C4-2B (cell line): ENCODE results near the gene TEX29.

Experiments
- H3K27ac ChIP-seq: fragments of 450-650 bp; 2 replicates; pipeline ENCODE4 v1.5.1; 2017
- ZFX ChIP-seq: fragments of 450-650 bp; IDR thresholded peaks from 2 replicates; pipeline ENCODE4 v1.6.1; 2017
- TF ChIP-seq, protein P1 (sequence below): fragments of 450-650 bp; conservative IDR thresholded peaks from 2 replicates; pipeline ENCODE4 v1.5.1; 2017; ENCODE audit warnings: mild to moderate bottlenecking

Gene TEX29

DNA sequence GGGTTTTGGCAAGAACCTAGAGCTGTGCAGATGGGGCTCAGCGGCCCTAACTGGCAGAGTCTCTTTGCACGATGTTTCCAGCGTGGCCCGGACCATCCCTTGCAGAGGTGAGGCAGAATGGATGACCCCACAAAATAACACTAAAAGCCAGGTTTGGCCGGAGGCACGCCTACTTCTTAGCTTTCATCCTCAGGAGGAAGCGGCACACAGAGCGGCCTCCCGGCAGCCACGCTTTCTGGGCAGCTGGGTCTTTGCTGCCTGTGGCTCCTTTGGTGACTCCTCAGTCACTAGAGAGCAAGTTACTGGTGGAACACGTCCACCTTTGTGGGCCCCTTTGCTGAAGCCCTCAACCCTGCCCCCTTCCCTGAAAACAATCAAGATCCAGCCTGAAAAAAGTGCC is 25.2 kb downstream of the TEX29 start:
- no peak for TF ChIP-seq ZFX
- TF ChIP-seq, protein P1, sequence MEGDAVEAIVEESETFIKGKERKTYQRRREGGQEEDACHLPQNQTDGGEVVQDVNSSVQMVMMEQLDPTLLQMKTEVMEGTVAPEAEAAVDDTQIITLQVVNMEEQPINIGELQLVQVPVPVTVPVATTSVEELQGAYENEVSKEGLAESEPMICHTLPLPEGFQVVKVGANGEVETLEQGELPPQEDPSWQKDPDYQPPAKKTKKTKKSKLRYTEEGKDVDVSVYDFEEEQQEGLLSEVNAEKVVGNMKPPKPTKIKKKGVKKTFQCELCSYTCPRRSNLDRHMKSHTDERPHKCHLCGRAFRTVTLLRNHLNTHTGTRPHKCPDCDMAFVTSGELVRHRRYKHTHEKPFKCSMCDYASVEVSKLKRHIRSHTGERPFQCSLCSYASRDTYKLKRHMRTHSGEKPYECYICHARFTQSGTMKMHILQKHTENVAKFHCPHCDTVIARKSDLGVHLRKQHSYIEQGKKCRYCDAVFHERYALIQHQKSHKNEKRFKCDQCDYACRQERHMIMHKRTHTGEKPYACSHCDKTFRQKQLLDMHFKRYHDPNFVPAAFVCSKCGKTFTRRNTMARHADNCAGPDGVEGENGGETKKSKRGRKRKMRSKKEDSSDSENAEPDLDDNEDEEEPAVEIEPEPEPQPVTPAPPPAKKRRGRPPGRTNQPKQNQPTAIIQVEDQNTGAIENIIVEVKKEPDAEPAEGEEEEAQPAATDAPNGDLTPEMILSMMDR, result no peak
- no peak overlapping the region for H3K27ac ChIP-seq

DNA sequence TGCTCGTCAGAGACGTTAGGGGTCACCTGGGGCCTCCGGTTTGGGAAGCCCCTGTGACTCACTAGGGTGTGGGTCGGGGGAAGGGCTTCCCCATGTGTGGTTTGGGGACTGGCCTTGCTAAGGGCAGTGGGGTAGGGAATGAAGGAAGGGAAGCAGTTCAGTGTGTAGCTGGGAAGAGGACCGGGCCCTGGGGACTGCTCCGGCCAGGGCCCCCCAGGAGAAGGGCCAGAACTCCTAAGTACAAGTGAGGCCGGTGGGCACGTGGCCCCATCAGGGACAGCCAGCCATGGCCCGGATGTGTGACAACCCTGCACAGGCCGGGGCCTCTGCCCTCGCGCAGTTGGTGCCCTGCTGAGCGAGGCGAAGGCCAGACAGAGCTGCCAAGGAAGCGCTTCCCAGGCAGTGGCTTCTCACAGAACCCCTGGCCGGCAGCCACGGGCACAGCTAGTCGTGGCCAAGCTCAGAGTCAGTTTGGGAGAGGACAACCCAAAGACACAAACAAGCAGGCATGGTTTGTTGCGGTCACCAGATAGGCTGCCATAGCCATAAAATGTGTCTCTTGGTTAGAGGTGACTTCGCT is 25.7 kb downstream of the TEX29 start:
- TF ChIP-seq, protein P1, result no peak
- no peak for TF ChIP-seq ZFX
- H3K27ac ChIP-seq, result no peak overlapping the region

GRCh38 chr13:111347438-111347837 is 27.0 kb downstream of the TEX29 start:
- TF ChIP-seq ZFX, result no peak
- TF ChIP-seq, protein P1, result no peak
- no peak overlapping the region for H3K27ac ChIP-seq

DNA sequence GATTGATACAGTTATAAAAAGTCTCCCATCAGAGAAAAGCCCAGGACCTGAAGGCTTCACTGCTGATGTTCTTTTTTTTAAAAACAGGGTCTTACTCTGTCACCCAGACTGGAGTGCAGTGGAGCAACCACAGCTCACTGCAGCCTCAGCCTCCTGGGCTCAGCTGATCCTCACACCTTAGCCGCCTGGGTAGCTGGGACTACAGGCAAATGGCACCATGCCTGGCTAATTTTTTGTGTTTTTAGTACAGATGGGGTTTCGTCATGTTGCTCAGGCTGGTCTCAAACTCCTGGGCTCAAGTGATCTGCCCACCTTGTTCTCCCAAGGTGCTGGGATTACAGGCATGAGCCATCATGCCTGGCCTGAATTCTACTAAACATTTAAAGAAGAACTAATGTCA is 33.1 kb downstream of the TEX29 start:
- TF ChIP-seq, protein P1, result no peak
- TF ChIP-seq ZFX, result no peak
- H3K27ac ChIP-seq, result no peak overlapping the region

- no peak overlapping the region for H3K27ac ChIP-seq
- no peak for TF ChIP-seq ZFX
- TF ChIP-seq, protein P1, result no peak
Observed at GRCh38 chr13:111354789-111355188, 34.3 kb downstream of the TEX29 start.

DNA sequence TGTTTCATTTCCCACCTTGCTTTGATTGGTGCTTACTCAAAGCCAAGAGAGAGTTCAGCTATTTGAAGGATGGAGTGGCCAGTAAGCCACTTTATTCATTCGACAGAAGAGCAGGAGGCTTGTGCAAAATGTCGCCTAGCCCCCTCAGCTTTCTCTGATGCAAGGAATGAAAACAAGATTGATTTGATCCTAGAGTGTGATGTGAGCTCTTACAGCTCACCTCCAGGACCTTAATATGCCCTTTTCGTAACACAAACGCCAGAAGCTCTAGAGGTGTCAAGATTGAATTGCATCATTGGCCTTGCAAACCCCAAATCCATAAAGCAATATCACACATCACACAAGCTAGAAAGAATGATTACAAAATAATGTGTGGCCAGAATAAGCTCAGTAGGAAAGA is 36.4 kb downstream of the TEX29 start:
- TF ChIP-seq, protein P1, result no peak
- no peak for TF ChIP-seq ZFX

GRCh38 chr13:111359237-111359915 is 38.9 kb downstream of the TEX29 start:
- no peak overlapping the region for H3K27ac ChIP-seq
- TF ChIP-seq, protein P1, result no peak
- TF ChIP-seq ZFX, result no peak

More for the DNA sequence above, 36.4 kb downstream of the TEX29 start:
- no peak overlapping the region for H3K27ac ChIP-seq
